Colonic mucosa (tissue), 4 donors: ENCODE data around the gene SUSD5. TPM values are rescaled to one million over a fixed set of nuclear protein-coding genes. Genes with fewer than 3 reads are reported as not detected.
"Not testable (repeated sequence)": the region's sequence is repeated elsewhere in the genome, so short reads cannot be mapped to it uniquely, and the experiment has no call there.

ENCODE experiments used
- DNase-seq: peaks from one replicate; pipeline ENCODE4 v3.0.0-alpha.2; 2020
- H3K27ac ChIP-seq: fragments of 200-600 bp; one replicate; pipeline ENCODE4 v1.8.0; 2021
- H3K27me3 ChIP-seq: fragments of 200-600 bp; one replicate; pipeline ENCODE4 v1.8.0; 2021
- H3K36me3 ChIP-seq: fragments of 200-600 bp; one replicate; pipeline ENCODE4 v1.8.0; 2021
- H3K4me1 ChIP-seq: fragments of 200-600 bp; one replicate; pipeline ENCODE4 v1.8.0; 2021; ENCODE audit warnings: mild to moderate bottlenecking
- H3K4me3 ChIP-seq: fragments of 200-600 bp; one replicate; pipeline ENCODE4 v1.8.0; 2021
- H3K9ac ChIP-seq, 2 donors: one replicate each; pipeline ENCODE4 v1.7.0; 2013; ENCODE audit warnings: control low read depth in 2 of 2, low read depth in 2 of 2, low read length in 2 of 2
- H3K9me3 ChIP-seq: fragments of 200-600 bp; one replicate; pipeline ENCODE4 v1.8.0; 2021
- CTCF ChIP-seq: fragments of 200-600 bp; IDR thresholded peaks from one replicate; pipeline ENCODE4 v1.8.0; 2022; ENCODE audit warnings: antibody characterized with exemption, mild to moderate bottlenecking
- intact Hi-C: fragments of 100-400 bp; cut with DNase I; formaldehyde crosslinking; loops from one replicate; pipeline ENCODE4 v1.14.1; 2022
- total RNA-seq, 2 donors: library from RNA; stranded (reverse); fragmentation: NEBNext Ultra II Directional in 1 of 2; extraction: Animal tissue kit (Norgen Biotek cat#: 25700) in 1 of 2; gene quantifications; one replicate each; pipeline ENCODE4 v1.2.1, GENCODE V29; 2021
- donor health status: healthy.
- donor health status: DM: no; HTN: no; CAD: no.
- donor health status: DM: no; HTN: no; CAD: no.

Gene SUSD5
- total RNA-seq, 2 donors from 2014 or later = 0.17 to 0.35 TPM

DNA sequence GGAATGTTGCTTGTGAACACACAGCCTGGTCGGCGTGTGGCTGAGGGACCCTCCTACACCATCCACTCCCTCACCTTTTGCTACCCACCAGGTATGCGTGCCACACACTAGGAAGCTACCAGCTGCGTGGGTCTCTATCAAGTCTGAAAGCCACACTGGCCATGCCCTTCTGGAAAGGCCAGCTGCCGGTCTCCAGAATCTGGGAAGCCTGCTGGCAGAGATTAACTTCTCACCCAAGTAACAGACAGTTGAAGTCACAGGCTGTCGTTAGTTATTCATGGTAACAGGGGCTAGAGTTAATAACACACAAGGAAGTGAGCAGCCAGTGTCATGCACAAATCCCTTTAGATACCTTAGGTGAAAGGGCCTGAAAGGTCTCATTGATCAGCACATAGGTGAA is 48.1 kb downstream of the SUSD5 start:
- no peak for TF ChIP-seq CTCF
- intact Hi-C loops = no loop called here
- Histone ChIP-seq H3K4me3 (no peak overlapping the region), H3K4me1 (no peaks in the 10 kb centered on the region), H3K36me3 (no peaks in the 10 kb centered on the region), H3K27ac (no peak overlapping the region), H3K27me3 (no peaks in the 10 kb centered on the region), H3K9me3 (no peaks in the 10 kb centered on the region), H3K9ac (no peak overlapping the region)
- DNase-seq = no peak

GRCh38 chr3:33167716-33168336 is 50.8 kb downstream of the SUSD5 start:
- TF ChIP-seq CTCF = no peak
- DNase-seq = no peak
- no peaks in the 10 kb centered on the region for H3K27me3 ChIP-seq
- H3K36me3 ChIP-seq = no peaks in the 10 kb centered on the region
- H3K4me1 ChIP-seq = no peaks in the 10 kb centered on the region
- H3K9me3 ChIP-seq = no peaks in the 10 kb centered on the region
- H3K9ac ChIP-seq = no peak overlapping the region
- H3K27ac ChIP-seq = no peak overlapping the region
- intact Hi-C loops = no loop called here
- no peak overlapping the region for H3K4me3 ChIP-seq

- no peak overlapping the region for H3K9ac ChIP-seq
- no peaks in the 10 kb centered on the region for H3K9me3 ChIP-seq
- intact Hi-C loops = no loop called here
- no peaks in the 10 kb centered on the region for H3K36me3 ChIP-seq
- H3K27ac ChIP-seq = no peak overlapping the region
- H3K4me3 ChIP-seq = no peak overlapping the region
- DNase-seq = no peak
- no peaks in the 10 kb centered on the region for H3K4me1 ChIP-seq
- H3K27me3 ChIP-seq = no peaks in the 10 kb centered on the region
- TF ChIP-seq CTCF = no peak
Measured at GRCh38 chr3:33167284-33167683, 51.3 kb downstream of the SUSD5 start.

GRCh38 chr3:33166095-33166494 is 52.5 kb downstream of the SUSD5 start:
- Histone ChIP-seq H3K4me3 (no peak overlapping the region), H3K4me1 (no peaks in the 10 kb centered on the region), H3K27me3 (no peaks in the 10 kb centered on the region), H3K9ac (no peak overlapping the region), H3K9me3 (no peaks in the 10 kb centered on the region), H3K36me3 (no peaks in the 10 kb centered on the region), H3K27ac (no peak overlapping the region)
- intact Hi-C loops = no loop called here
- no peak for TF ChIP-seq CTCF
- DNase-seq = no peak

DNA sequence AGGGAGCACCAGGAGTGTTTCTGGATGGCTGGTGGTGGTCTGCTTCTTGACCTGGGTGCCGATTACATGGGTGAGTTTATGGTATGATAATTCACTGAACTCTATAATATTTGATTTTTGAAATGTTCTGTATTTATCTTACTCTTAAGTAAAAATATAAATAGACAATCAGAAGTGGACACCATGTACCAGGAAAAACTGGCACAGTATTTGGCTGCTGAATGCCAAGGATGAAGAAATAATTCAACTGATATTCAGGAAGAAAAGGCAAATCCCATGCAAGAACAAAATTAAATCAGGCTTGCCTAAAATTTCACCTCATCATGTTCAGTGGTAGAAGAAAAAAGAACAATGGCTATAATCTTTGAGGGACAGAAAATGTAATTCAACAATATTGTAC is 53.2 kb downstream of the SUSD5 start:
- intact Hi-C loops = no loop called here
- Histone ChIP-seq H3K36me3 (no peaks in the 10 kb centered on the region), H3K9ac (no peak overlapping the region), H3K4me1 (no peaks in the 10 kb centered on the region), H3K4me3 (no peak overlapping the region), H3K9me3 (no peaks in the 10 kb centered on the region), H3K27ac (no peak overlapping the region), H3K27me3 (no peaks in the 10 kb centered on the region)
- TF ChIP-seq CTCF = no peak
- no peak for DNase-seq

DNA sequence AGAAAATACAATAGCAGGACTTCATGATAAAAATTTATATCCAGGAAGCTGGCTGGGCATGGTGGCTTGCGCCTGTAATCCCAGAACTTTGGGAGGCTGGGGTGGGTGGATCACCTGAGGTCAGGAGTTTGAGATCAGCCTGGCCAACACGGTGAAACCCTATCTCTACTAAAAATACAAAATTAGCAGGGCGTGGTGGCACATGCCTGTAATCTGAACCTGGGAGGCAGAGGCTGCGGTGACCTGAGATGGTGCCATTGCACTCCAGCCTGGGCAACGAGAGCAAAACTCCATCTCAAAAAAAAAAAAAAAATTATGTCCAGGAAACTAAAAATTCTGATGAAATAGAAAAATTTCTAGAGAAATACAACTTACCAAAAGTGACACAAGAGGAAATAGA is 56.0 kb downstream of the SUSD5 start:
- H3K27me3 ChIP-seq, H3K36me3 ChIP-seq, H3K9me3 ChIP-seq, intact Hi-C loops, H3K4me3 ChIP-seq, H3K4me1 ChIP-seq, H3K27ac ChIP-seq, H3K9ac ChIP-seq, DNase-seq: not testable (repeated sequence)
